HEK293 (cell line): ENCODE measurements around the gene ITGB4.

Experiments used
- BCL11B ChIP-seq: fragments of 450-650 bp; formaldehyde crosslinking; IDR thresholded peaks from 2 replicates; pipeline ENCODE4 v1.5.1; 2016; ENCODE audit warnings: low read depth, missing biosample characterization, missing genetic modification characterization
- FEZF1 ChIP-seq: fragments of 450-650 bp; formaldehyde crosslinking; IDR thresholded peaks from 2 replicates; pipeline ENCODE4 v1.5.1; 2016; ENCODE audit warnings: missing biosample characterization, missing genetic modification characterization
- HOXA7 ChIP-seq: sonication (generic); formaldehyde crosslinking; IDR thresholded peaks from 2 replicates; pipeline ENCODE4 v1.8.1; 2022; ENCODE audit warnings: missing genetic modification reagents, borderline replicate concordance
- PRDM10 ChIP-seq: fragments of 450-650 bp; formaldehyde crosslinking; IDR thresholded peaks from 2 replicates; pipeline ENCODE4 v1.5.1; 2016; ENCODE audit warnings: missing biosample characterization, missing genetic modification characterization
- REPIN1 ChIP-seq: fragments of 450-650 bp; formaldehyde crosslinking; IDR thresholded peaks from 2 replicates; pipeline ENCODE4 v1.5.1; 2017; ENCODE audit warnings: missing biosample characterization, missing genetic modification characterization, low read depth
- SCRT2 ChIP-seq: fragments of 450-650 bp; formaldehyde crosslinking; IDR thresholded peaks from 2 replicates; pipeline ENCODE4 v1.5.1; 2016; ENCODE audit warnings: missing biosample characterization, missing genetic modification characterization
- ZBTB1 ChIP-seq: fragments of 450-650 bp; formaldehyde crosslinking; IDR thresholded peaks from 2 replicates; pipeline ENCODE4 v1.5.1; 2016; ENCODE audit warnings: missing biosample characterization, missing genetic modification characterization
- ZBTB10 ChIP-seq: fragments of 450-650 bp; formaldehyde crosslinking; IDR thresholded peaks from 2 replicates; pipeline ENCODE4 v1.5.1; 2016; ENCODE audit warnings: missing biosample characterization, missing genetic modification characterization
- ZNF16 ChIP-seq: fragments of 450-650 bp; formaldehyde crosslinking; IDR thresholded peaks from 2 replicates; pipeline ENCODE4 v1.5.1; 2016; ENCODE audit warnings: low read depth, missing biosample characterization, missing genetic modification characterization
- ZNF37A ChIP-seq: fragments of 450-650 bp; IDR thresholded peaks from 2 replicates; pipeline ENCODE4 v1.5.1; 2018; ENCODE audit warnings: missing biosample characterization, missing genetic modification characterization
- ZNF501 ChIP-seq: fragments of 450-650 bp; formaldehyde crosslinking; IDR thresholded peaks from 2 replicates; pipeline ENCODE4 v1.5.1; 2016; ENCODE audit warnings: missing biosample characterization, missing genetic modification characterization
- ZNF529 ChIP-seq: fragments of 450-650 bp; formaldehyde crosslinking; IDR thresholded peaks from 2 replicates; pipeline ENCODE4 v1.5.1; 2017; ENCODE audit warnings: missing genetic modification characterization, missing biosample characterization; ENCODE audit not compliant: insufficient replicate concordance
- ZNF561 ChIP-seq: fragments of 450-650 bp; IDR thresholded peaks from 2 replicates; pipeline ENCODE4 v1.5.1; 2018; ENCODE audit warnings: missing biosample characterization, missing genetic modification characterization, borderline replicate concordance
- ZNF596 ChIP-seq: fragments of 450-650 bp; IDR thresholded peaks from 2 replicates; pipeline ENCODE4 v1.5.0; 2018; ENCODE audit warnings: missing biosample characterization, mild to moderate bottlenecking, missing genetic modification characterization, moderate library complexity
- ZNF600 ChIP-seq: fragments of 450-650 bp; formaldehyde crosslinking; IDR thresholded peaks from 2 replicates; pipeline ENCODE4 v1.5.1; 2016; ENCODE audit warnings: missing biosample characterization, missing genetic modification characterization
- ZNF791 ChIP-seq: fragments of 450-650 bp; formaldehyde crosslinking; IDR thresholded peaks from 2 replicates; pipeline ENCODE4 v1.5.1; 2016; ENCODE audit warnings: missing biosample characterization, missing genetic modification characterization
- ZNF837 ChIP-seq: fragments of 450-650 bp; formaldehyde crosslinking; IDR thresholded peaks from 2 replicates; pipeline ENCODE4 v1.5.1; 2016; ENCODE audit warnings: missing biosample characterization, missing genetic modification characterization
- TF ChIP-seq, protein P1 (sequence below): fragments of 450-650 bp; formaldehyde crosslinking; IDR thresholded peaks from 2 replicates; pipeline ENCODE4 v1.5.1; 2016; ENCODE audit warnings: missing biosample characterization, missing genetic modification characterization
- TF ChIP-seq, protein P2 (sequence below): fragments of 450-650 bp; formaldehyde crosslinking; IDR thresholded peaks from 2 replicates; pipeline ENCODE4 v1.5.1; 2017; ENCODE audit warnings: missing biosample characterization, missing genetic modification characterization
- TF ChIP-seq, protein P3 (sequence below): fragments of 450-650 bp; formaldehyde crosslinking; IDR thresholded peaks from 2 replicates; pipeline ENCODE4 v1.5.1; 2016; ENCODE audit warnings: missing biosample characterization, missing genetic modification characterization
- TF ChIP-seq, protein P4 (sequence below): fragments of 450-650 bp; formaldehyde crosslinking; conservative IDR thresholded peaks from 2 replicates; pipeline ENCODE4 v1.5.1; 2016; ENCODE audit warnings: low read depth, missing biosample characterization, missing genetic modification characterization

ITGB4 gene

DNA sequence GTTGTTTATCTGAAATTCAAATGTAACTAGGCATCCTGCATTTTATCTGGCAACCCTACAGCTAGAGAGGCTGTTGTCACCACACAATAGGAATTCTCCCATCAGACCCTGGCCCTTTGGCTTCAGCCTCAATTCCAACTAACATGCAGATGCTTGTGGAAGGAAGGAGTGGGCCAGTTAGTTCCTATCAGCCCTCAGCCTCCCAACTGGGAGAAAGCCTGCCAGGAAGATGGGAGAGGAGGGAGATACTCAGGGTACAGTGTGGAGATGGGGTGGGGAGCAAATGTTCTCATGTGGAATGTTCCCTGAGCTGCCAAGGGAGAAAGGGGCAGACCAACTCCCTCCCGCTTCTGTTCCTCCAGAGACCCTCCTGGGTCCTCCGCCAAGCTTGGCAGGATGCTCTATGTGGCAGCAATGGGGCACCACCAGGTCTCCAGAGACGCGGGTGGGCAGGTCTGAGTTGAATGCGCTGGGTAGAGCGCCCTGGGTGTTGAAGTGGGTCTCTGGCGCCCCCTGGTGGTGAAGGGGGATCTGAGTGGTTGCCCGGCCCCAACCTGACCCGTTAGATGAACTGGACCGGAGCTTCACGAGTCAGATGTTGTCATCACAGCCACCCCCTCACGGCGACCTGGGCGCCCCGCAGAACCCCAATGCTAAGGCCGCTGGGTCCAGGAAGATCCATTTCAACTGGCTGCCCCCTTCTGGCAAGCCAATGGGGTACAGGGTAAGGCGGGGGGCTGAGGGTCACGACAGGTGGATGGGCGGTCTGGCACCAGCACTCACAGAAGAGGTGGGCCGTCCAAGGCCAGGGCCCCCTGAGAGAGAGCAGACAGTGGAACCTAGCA lies 28.5 kb downstream of the ITGB4 start (continued):
- TF ChIP-seq PRDM10 (tag by site-specific recombination) (peak; percentile 69), FEZF1 (tag by site-specific recombination) (no peak), REPIN1 (tag by site-specific recombination) (no peak), ZNF596 (tag by site-specific recombination) (no peak), ZNF561 (tag by site-specific recombination) (no peak), ZNF37A (tag by site-specific recombination) (no peak), ZNF791 (tag by site-specific recombination) (no peak), ZBTB1 (tag by site-specific recombination) (no peak), ZBTB10 (peak; percentile 71; the same call in 1 of the 2 replicates), ZNF529 (tag by site-specific recombination) (no peak), ZNF16 (tag by site-specific recombination) (no peak), ZNF600 (tag by site-specific recombination) (peak; percentile 47; the same call in 1 of the 2 replicates), BCL11B (tag by site-specific recombination) (peak; percentile 64; the same call in 1 of the 2 replicates), HOXA7 (no peak), ZNF837 (tag by site-specific recombination) (no peak), ZNF501 (tag by site-specific recombination) (no peak), SCRT2 (tag by site-specific recombination) (peak; percentile 94)
- TF ChIP-seq, protein P1, sequence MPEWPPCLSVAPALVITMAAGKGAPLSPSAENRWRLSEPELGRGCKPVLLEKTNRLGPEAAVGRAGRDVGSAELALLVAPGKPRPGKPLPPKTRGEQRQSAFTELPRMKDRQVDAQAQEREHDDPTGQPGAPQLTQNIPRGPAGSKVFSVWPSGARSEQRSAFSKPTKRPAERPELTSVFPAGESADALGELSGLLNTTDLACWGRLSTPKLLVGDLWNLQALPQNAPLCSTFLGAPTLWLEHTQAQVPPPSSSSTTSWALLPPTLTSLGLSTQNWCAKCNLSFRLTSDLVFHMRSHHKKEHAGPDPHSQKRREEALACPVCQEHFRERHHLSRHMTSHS (tag by site-specific recombination) = no peak
- TF ChIP-seq, protein P2, sequence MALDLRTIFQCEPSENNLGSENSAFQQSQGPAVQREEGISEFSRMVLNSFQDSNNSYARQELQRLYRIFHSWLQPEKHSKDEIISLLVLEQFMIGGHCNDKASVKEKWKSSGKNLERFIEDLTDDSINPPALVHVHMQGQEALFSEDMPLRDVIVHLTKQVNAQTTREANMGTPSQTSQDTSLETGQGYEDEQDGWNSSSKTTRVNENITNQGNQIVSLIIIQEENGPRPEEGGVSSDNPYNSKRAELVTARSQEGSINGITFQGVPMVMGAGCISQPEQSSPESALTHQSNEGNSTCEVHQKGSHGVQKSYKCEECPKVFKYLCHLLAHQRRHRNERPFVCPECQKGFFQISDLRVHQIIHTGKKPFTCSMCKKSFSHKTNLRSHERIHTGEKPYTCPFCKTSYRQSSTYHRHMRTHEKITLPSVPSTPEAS (tag by site-specific recombination) = no peak
- TF ChIP-seq, protein P3, sequence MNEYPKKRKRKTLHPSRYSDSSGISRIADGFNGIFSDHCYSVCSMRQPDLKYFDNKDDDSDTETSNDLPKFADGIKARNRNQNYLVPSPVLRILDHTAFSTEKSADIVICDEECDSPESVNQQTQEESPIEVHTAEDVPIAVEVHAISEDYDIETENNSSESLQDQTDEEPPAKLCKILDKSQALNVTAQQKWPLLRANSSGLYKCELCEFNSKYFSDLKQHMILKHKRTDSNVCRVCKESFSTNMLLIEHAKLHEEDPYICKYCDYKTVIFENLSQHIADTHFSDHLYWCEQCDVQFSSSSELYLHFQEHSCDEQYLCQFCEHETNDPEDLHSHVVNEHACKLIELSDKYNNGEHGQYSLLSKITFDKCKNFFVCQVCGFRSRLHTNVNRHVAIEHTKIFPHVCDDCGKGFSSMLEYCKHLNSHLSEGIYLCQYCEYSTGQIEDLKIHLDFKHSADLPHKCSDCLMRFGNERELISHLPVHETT (tag by site-specific recombination) = no peak
- TF ChIP-seq, protein P4, sequence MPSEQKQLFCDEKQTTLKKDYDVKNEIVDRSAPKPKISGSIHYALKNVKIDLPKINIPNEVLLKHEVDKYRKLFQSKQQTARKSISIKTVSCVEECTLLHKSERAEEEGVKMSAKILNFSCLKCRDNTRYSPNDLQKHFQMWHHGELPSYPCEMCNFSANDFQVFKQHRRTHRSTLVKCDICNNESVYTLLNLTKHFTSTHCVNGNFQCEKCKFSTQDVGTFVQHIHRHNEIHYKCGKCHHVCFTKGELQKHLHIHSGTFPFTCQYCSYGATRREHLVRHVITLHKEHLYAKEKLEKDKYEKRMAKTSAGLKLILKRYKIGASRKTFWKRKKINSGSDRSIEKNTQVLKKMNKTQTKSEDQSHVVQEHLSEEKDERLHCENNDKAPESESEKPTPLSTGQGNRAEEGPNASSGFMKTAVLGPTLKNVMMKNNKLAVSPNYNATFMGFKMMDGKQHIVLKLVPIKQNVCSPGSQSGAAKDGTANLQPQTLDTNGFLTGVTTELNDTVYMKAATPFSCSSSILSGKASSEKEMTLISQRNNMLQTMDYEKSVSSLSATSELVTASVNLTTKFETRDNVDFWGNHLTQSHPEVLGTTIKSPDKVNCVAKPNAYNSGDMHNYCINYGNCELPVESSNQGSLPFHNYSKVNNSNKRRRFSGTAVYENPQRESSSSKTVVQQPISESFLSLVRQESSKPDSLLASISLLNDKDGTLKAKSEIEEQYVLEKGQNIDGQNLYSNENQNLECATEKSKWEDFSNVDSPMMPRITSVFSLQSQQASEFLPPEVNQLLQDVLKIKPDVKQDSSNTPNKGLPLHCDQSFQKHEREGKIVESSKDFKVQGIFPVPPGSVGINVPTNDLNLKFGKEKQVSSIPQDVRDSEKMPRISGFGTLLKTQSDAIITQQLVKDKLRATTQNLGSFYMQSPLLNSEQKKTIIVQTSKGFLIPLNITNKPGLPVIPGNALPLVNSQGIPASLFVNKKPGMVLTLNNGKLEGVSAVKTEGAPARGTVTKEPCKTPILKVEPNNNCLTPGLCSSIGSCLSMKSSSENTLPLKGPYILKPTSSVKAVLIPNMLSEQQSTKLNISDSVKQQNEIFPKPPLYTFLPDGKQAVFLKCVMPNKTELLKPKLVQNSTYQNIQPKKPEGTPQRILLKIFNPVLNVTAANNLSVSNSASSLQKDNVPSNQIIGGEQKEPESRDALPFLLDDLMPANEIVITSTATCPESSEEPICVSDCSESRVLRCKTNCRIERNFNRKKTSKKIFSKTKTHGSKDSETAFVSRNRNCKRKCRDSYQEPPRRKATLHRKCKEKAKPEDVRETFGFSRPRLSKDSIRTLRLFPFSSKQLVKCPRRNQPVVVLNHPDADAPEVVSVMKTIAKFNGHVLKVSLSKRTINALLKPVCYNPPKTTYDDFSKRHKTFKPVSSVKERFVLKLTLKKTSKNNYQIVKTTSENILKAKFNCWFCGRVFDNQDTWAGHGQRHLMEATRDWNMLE (tag by site-specific recombination) = no peak
